HepG2 (cell line): ENCODE results near the gene YEATS4. TPM values are rescaled to one million over a fixed set of nuclear protein-coding genes. Genes with fewer than 3 reads are reported as not detected.
A peak's percentile ranks its signal among the peaks of the same experiment; 100 is the strongest.

Experiments used
- ATAC-seq: fragments of 200-7000 bp; cut with Tn5 transposase; 3 replicates; pipeline ENCODE4 v1.9.1; 2020; ENCODE audit warnings: mild to moderate bottlenecking, moderate library complexity
- BruUV-seq: library from RNA; stranded (reverse); fragments of 400-500 nt; replicated peaks from 2 replicates; lab custom pipeline; 2021; lab: Mats Ljungman, UMichigan
- CTCF ChIA-PET: fragments of 300-600 bp; formaldehyde crosslinking; extraction: SDS; loops from one replicate; lab custom pipeline; 2021; ENCODE audit warnings: low total read pairs, inconsistent platforms, low intra/inter-chr PET ratio; lab: Yijun Ruan, JAX
- POLR2A ChIA-PET: fragments of 350-600 bp; sonication (Branson Sonifier 250); formaldehyde crosslinking; loops from one replicate; lab custom pipeline; 2020; ENCODE audit warnings: antibody characterized with exemption, inconsistent platforms; lab: Yijun Ruan, JAX
- DNase-seq: peaks from one replicate; pipeline ENCODE4 v3.0.0-alpha.2; 2015; ENCODE audit warnings: low spot score
- FAIRE-seq: peaks from 3 replicates; lab custom pipeline; 2011; peaks lifted over from hg19 to GRCh38; lab: Jason Lieb, UNC
- H2AFZ ChIP-seq: one replicate; pipeline ENCODE4 v1.6.1; 2011; ENCODE audit warnings: low read length, inconsistent platforms
- H3K27ac ChIP-seq: fragments of 300-600 bp; 3 replicates; pipeline ENCODE4 v1.8.0; 2011; ENCODE audit warnings: mixed run types, mild to moderate bottlenecking, mixed read lengths, low read length, inconsistent platforms; ENCODE audit not compliant: insufficient read depth; ENCODE audit errors: extremely low read length
- H3K27me3 ChIP-seq, 2 experiments: fragments of 200-600 bp in 1 of 2; 2 replicates in 1 of 2; 3 replicates in 1 of 2; pipeline versions ENCODE4 v1.6.0 to v1.8.0; 2011; ENCODE audit warnings: low read length in 2 of 2, mild to moderate bottlenecking in 2 of 2, moderate library complexity in 2 of 2, inconsistent platforms in 1 of 2; ENCODE audit not compliant: insufficient read depth in 2 of 2, control insufficient read depth in 1 of 2
- H3K36me3 ChIP-seq, 2 experiments: fragments of 200-600 bp in 1 of 2; replicated peaks in 1 of 2; 2 replicates in 1 of 2; 3 replicates in 1 of 2; pipeline versions ENCODE4 v1.5.1 to v1.8.0; 2011; ENCODE audit warnings: low read length in 2 of 2, inconsistent platforms in 1 of 2; ENCODE audit not compliant: insufficient read depth in 2 of 2, control insufficient read depth in 1 of 2
- H3K4me1 ChIP-seq: 2 replicates; pipeline ENCODE4 v1.5.1; 2012; ENCODE audit warnings: low read length, inconsistent platforms; ENCODE audit not compliant: insufficient read depth
- H3K4me2 ChIP-seq: 2 replicates; pipeline ENCODE4 v1.6.0; 2011; ENCODE audit warnings: low read depth, low read length, inconsistent platforms
- H3K4me3 ChIP-seq, 3 experiments: fragments of 200-600 bp in 1 of 3; sonication (generic), shearing (Covaris generic) in 1 of 3; replicated peaks in 1 of 3; 2 replicates each; pipeline ENCODE4 v1.5.1; 2011 to 2016; ENCODE audit warnings: low read length in 3 of 3, inconsistent platforms in 2 of 3, low read depth in 2 of 3, mild to moderate bottlenecking in 2 of 3, control low read depth in 1 of 3, mixed read lengths in 1 of 3; ENCODE audit not compliant: insufficient read depth in 1 of 3
- H3K79me2 ChIP-seq: one replicate; pipeline ENCODE4 v1.6.1; 2011; ENCODE audit warnings: low read length, inconsistent platforms; ENCODE audit not compliant: insufficient read depth
- H3K9ac ChIP-seq: 2 replicates; pipeline ENCODE4 v1.6.0; 2011; ENCODE audit warnings: mild to moderate bottlenecking, low read depth, low read length, inconsistent platforms; ENCODE audit not compliant: insufficient read depth
- H3K9me3 ChIP-seq: 2 replicates; pipeline ENCODE4 v1.5.1; 2012; ENCODE audit warnings: mild to moderate bottlenecking, low read length
- H4K20me1 ChIP-seq: 2 replicates; pipeline ENCODE4 v1.6.0; 2011; ENCODE audit warnings: inconsistent platforms, mild to moderate bottlenecking, low read length, moderate library complexity; ENCODE audit not compliant: insufficient read depth
- ATF1 ChIP-seq: IDR thresholded peaks from 2 replicates; pipeline ENCODE4 v1.6.1; 2016; ENCODE audit warnings: mild to moderate bottlenecking, control low read depth
- BRD4 ChIP-seq: sonication (generic); formaldehyde crosslinking; IDR thresholded peaks from 2 replicates; pipeline ENCODE4 v1.4.0; 2020; ENCODE audit warnings: missing genetic modification reagents
- CREB1 ChIP-seq, 2 experiments: fragments of 450-650 bp in 1 of 2; IDR thresholded peaks; 2 replicates each; pipeline ENCODE4 v1.6.1; 2016 to 2017; ENCODE audit warnings: control low read depth in 1 of 2, mild to moderate bottlenecking in 1 of 2, missing compliant biosample characterization in 1 of 2, missing genetic modification characterization in 1 of 2
- GATAD1 ChIP-seq: IDR thresholded peaks from 2 replicates; pipeline ENCODE4 v1.6.1; 2016; ENCODE audit warnings: missing genetic modification reagents, missing compliant biosample characterization
- HNF4A ChIP-seq: sonication (generic); formaldehyde crosslinking; IDR thresholded peaks from 2 replicates; pipeline ENCODE4 v1.4.0; 2020; ENCODE audit warnings: missing genetic modification reagents
- KLF11 ChIP-seq: IDR thresholded peaks from 2 replicates; pipeline ENCODE4 v1.6.1; 2016; ENCODE audit warnings: missing compliant biosample characterization
- MAFG ChIP-seq: sonication (generic); formaldehyde crosslinking; IDR thresholded peaks from 2 replicates; pipeline ENCODE4 v1.5.1; 2020; ENCODE audit warnings: mild to moderate bottlenecking, missing genetic modification reagents
- MYPOP ChIP-seq: sonication (generic); formaldehyde crosslinking; IDR thresholded peaks from 2 replicates; pipeline ENCODE4 v1.8.1; 2023; ENCODE audit warnings: mild to moderate bottlenecking, moderate library complexity, missing genetic modification reagents
- NBN ChIP-seq: fragments of 450-650 bp; conservative IDR thresholded peaks from 2 replicates; pipeline ENCODE4 v1.6.1; 2017
- PRDM4 ChIP-seq: sonication (generic); formaldehyde crosslinking; IDR thresholded peaks from 2 replicates; pipeline ENCODE4 v1.9.0; 2021; ENCODE audit warnings: missing genetic modification reagents, borderline replicate concordance
- RAD21 ChIP-seq: fragments of 450-650 bp; formaldehyde crosslinking; IDR thresholded peaks from 2 replicates; pipeline ENCODE4 v1.5.0; 2020; ENCODE audit warnings: mild to moderate bottlenecking
- SRSF9 ChIP-seq: fragments of 200-400 bp; formaldehyde crosslinking; IDR thresholded peaks from 2 replicates; pipeline ENCODE4 v1.6.1; 2018; ENCODE audit warnings: borderline replicate concordance, mild to moderate bottlenecking, low read depth, low read length; ENCODE audit not compliant: insufficient read depth, poor library complexity, severe bottlenecking
- ZIK1 ChIP-seq: sonication (generic); formaldehyde crosslinking; IDR thresholded peaks from 2 replicates; pipeline ENCODE4 v1.5.0; 2020; ENCODE audit warnings: mild to moderate bottlenecking, low read depth, missing genetic modification reagents, borderline replicate concordance
- ZNF180 ChIP-seq: sonication (generic); formaldehyde crosslinking; IDR thresholded peaks from 2 replicates; pipeline ENCODE4 v1.4.0; 2020; ENCODE audit warnings: low read depth, missing genetic modification reagents, borderline replicate concordance
- ZNF20 ChIP-seq: sonication (generic); formaldehyde crosslinking; IDR thresholded peaks from 2 replicates; pipeline ENCODE4 v1.4.0; 2020; ENCODE audit warnings: mild to moderate bottlenecking, moderate library complexity, missing genetic modification reagents
- ZNF335 ChIP-seq: sonication (generic); formaldehyde crosslinking; IDR thresholded peaks from 2 replicates; pipeline ENCODE4 v1.4.0; 2020; ENCODE audit warnings: missing genetic modification reagents
- ZNF614 ChIP-seq: IDR thresholded peaks from 2 replicates; pipeline ENCODE4 v1.6.1; 2018; ENCODE audit warnings: missing biosample characterization, missing genetic modification reagents, inconsistent platforms, borderline replicate concordance
- ZSCAN22 ChIP-seq: sonication (generic); formaldehyde crosslinking; IDR thresholded peaks from 2 replicates; pipeline ENCODE4 v1.4.0; 2020; ENCODE audit warnings: mild to moderate bottlenecking, missing genetic modification reagents
- WGBS: methylation state at CpG from one replicate; pipeline ENCODE4 v1.1.6; 2017; ENCODE audit warnings: low lambda C conversion rate; 5-methylcytosine and 5-hydroxymethylcytosine counted together
- in situ Hi-C: cut with HindIII; loops from 2 replicates; pipeline ENCODE4 v1.10.0; 2017; ENCODE audit warnings: low pct_unique_long_range_greater_than_20kb; ENCODE audit not compliant: extremely low pct_ligation_motif_present
- intact Hi-C: fragments of 100-400 bp; cut with micrococcal nuclease; formaldehyde crosslinking; loops from one replicate; pipeline ENCODE4 v1.10.0; 2022; ENCODE audit not compliant: unreplicated experiment
- polyA plus RNA-seq, 8 experiments: library from polyadenylated mRNA; depleted of rRNA in 3 of 8; stranded (reverse) in 7 of 8; unstranded in 1 of 8; fragments of >200 nt; fragmentation: Illumina TruSeq in 4 of 8; extraction: Trizol in 4 of 8; gene quantifications; 2 replicates each; pipeline versions ENCODE4 v1.2.1 to v1.2.3, GENCODE V29; 2011 to 2016; ENCODE audit warnings: low read depth in 4 of 8, missing spikeins in 1 of 8, mixed read lengths in 1 of 8; ENCODE audit not compliant: insufficient read depth in 1 of 8
- total RNA-seq, 5 experiments: library from RNA; depleted of rRNA; stranded (reverse); fragments of >200 nt; fragmentation: Illumina TruSeq; extraction: Trizol; gene quantifications; 2 replicates each; pipeline ENCODE4 v1.2.3, GENCODE V29; 2016; ENCODE audit warnings: low read depth in 1 of 5

Gene YEATS4
- total and polyA plus RNA-seq, 2 of the 13 experiments (the other 11 are each of a cell fraction or from before 2014, with no cell fraction given): 16.8 to 45.0 TPM

GRCh38 chr12:69430942-69431590 lies 71.5 kb downstream of the YEATS4 start (continued):
- TF ChIP-seq PRDM4: no peak
- TF ChIP-seq MAFG (CRISPR knock-in tag): no peak
- TF ChIP-seq SRSF9: no peak
- no peak for TF ChIP-seq GATAD1 (CRISPR knock-in tag)
- TF ChIP-seq ZNF180 (CRISPR knock-in tag): no peak
- no peak for TF ChIP-seq ATF1 (CRISPR knock-in tag)
- TF ChIP-seq NBN: no peak
- TF ChIP-seq ZNF614 (CRISPR knock-in tag): no peak

- Histone ChIP-seq H3K27ac (no peak overlapping the region), H3K4me2 (peak overlapping the region; percentile 38), H3K36me3 (no peaks in the 10 kb centered on the region), H2AFZ (peak overlapping the region; percentile 66), H3K4me3 (no peak overlapping the region), H4K20me1 (no peaks in the 10 kb centered on the region), H3K79me2 (no peaks in the 10 kb centered on the region), H3K27me3 (no peaks in the 10 kb centered on the region), H3K9ac (no peak overlapping the region), H3K9me3 (no peaks in the 10 kb centered on the region), H3K4me1 (peaks cover 33% of the 10 kb centered on the region)
- in situ Hi-C loops: no loop called here
- ChIA-PET POLR2A (no interaction called here), CTCF (no interaction called here)
- WGBS: 54% methylated on average over 8 of the region's 8 CpGs
- no peak for DNase-seq
- FAIRE-seq: no peak
- BruUV-seq: no TSS peak
- peak; percentile 65 for ATAC-seq
- intact Hi-C loops: no loop called here
- TF ChIP-seq RAD21 (CRISPR knock-in tag) (no peak), KLF11 (CRISPR knock-in tag) (no peak), MYPOP (CRISPR knock-in tag) (no peak), PRDM4 (no peak), CREB1 (IDR thresholded peaks at IDR 0.05) (no peak), CREB1 (CRISPR knock-in tag; IDR thresholded peaks at IDR 0.05) (no peak), ZSCAN22 (CRISPR knock-in tag) (peak; percentile 93), ZIK1 (CRISPR knock-in tag) (no peak), ZNF20 (no peak), HNF4A (peak; percentile 36; the same call in 1 of the 2 replicates), BRD4 (no peak), ZNF335 (CRISPR knock-in tag) (no peak)
Measured at GRCh38 chr12:69431591-69432222, 72.2 kb downstream of the YEATS4 start.
